ENCODE results near the gene COL15A1.

- TF ChIP-seq, protein P1, sequence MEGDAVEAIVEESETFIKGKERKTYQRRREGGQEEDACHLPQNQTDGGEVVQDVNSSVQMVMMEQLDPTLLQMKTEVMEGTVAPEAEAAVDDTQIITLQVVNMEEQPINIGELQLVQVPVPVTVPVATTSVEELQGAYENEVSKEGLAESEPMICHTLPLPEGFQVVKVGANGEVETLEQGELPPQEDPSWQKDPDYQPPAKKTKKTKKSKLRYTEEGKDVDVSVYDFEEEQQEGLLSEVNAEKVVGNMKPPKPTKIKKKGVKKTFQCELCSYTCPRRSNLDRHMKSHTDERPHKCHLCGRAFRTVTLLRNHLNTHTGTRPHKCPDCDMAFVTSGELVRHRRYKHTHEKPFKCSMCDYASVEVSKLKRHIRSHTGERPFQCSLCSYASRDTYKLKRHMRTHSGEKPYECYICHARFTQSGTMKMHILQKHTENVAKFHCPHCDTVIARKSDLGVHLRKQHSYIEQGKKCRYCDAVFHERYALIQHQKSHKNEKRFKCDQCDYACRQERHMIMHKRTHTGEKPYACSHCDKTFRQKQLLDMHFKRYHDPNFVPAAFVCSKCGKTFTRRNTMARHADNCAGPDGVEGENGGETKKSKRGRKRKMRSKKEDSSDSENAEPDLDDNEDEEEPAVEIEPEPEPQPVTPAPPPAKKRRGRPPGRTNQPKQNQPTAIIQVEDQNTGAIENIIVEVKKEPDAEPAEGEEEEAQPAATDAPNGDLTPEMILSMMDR (conservative IDR thresholded peaks at IDR 0.05; ENCODE audit: low read depth, low read length) = no peak
- no peak for TF ChIP-seq EZH2 (IDR thresholded peaks at IDR 0.05; ENCODE audit: borderline replicate concordance, low read depth, low read length, poor library complexity, severe bottlenecking)
Observed at GRCh38 chr9:98925956-98926355, 17.8 kb upstream of the COL15A1 start.

Data from A673 (cell line).